ENCODE data around the gene LRBA.
"Not testable (repeated sequence)": the region's sequence is repeated elsewhere in the genome, so short reads cannot be mapped to it uniquely, and the experiment has no call there.

LRBA gene

DNA sequence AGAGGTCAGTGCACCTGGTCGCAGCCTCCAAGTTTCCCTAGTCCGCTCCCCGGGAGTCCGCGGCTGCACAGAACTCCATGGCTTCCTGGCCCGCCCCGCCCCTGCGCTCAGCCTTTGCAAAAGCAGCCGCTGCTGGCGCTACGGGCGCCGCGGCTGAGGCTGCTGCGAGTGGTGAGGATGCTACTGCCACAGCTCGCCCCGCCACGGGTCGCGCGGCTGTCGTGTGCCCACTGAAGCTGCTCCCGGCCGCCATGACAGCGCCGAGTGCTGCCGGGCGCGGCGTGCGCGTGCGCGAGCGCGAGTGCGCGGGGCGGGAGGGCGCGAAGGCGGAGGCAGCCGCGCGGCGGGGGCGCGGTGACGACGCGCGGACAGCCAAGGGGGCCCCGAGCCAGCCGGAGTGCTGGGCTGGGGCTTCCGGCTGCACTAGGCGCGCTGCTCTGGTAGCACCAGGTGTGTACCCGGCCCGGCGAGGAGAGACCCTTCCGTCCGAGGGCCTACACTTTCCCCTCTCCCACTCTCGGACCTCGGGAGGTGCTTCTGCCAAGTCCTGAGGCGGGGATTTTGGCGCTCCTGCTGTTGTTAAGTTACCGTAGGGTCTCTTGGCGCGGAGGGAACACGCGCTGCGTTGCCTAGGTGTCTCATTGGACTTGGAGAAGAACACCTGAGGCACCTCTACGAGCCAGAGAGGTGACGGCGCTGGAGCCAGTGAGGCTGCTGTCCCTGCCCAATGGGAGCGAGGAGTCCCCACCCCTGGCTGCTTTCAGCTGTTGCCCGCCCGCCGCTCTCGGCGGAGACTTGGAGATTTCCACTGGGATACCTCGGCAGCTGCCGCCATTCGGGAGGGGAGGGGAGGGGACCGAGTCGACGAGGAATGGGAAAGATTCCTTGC is 619 bp upstream of the LRBA start:
- DNase-seq (ENCODE audit: low read depth in 2 of 2, low spot score in 1 of 2), result peak; percentile 43 to 58

DNA sequence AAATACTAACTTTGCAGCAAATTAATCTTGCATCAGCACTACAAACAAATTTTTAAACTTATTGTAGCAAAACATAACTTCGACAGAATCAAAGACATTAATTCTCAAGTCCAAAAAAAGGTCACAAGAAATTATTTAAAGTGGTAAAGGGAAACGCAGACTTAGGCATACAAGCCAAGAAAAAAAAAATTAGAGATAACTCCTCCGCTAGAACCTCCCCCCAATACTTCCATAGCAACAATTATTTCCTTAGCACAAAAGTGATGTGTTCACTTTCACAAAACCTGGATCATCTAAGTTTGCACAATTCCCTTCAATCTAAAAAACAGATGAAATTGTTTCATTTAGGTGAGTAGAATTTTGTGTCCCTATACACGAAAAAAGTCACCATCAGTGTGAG is 1.1 kb downstream of the LRBA start:
- DNase-seq (ENCODE audit: low read depth in 2 of 2, low spot score in 1 of 2), result no peak

DNA sequence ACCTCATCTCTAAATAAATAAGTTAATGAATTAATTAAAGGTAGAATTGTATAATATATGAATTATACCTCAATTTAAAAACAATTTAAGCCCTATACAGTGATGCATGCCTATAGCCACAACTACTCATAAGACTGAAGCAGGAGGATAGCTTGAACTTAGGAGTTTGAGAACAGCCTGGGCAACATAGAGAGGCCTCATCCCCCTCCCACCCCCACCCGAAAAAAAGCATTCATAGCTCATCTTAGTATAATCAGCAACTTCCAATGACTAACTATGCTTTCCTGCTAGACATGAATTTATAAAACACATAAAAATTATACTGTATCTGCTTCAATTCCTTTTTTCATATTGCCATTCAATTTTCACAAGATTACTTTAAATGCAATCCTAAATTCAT is 1.6 kb downstream of the LRBA start:
- no peak for DNase-seq (ENCODE audit: low read depth in 2 of 2, low spot score in 1 of 2)

DNA sequence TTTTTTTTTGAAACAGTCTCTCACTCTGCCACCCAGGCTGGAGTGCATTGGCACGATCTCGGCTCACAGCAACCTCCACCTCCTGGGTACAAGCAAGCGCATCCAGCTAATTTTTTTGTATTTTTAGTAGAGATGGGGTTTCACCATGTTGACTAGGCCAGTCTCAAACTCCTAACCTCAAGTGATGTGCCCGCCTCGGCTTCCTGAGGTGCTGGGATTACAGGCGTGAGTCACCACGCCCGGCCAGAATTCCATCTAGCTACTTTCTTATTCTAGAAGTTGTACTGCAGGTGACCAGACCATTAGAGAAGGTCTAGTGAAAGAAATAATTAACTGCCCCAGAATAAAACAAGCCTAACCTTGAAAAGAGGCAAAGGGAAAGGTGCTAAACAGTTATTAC is 2.3 kb downstream of the LRBA start:
- DNase-seq (ENCODE audit: low read depth in 2 of 2, low spot score in 1 of 2), result no peak

DNA sequence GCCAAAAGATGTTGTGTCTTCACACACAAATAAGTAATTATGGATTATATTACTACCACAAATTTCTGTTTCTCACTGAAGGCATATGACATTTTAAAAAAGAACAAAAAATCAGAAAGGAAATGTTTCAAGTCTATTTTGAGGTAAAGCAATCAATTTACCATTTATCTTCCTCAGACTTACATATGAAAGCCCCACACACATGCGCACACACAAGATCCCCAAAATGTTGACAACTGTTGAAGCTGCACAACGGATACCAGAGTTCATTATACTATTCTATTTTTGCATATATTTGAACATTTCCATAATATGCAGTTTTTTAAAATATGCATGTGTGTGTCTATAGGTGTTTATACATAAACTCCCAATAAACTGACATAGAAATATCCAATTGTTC is 2.7 kb downstream of the LRBA start:
- DNase-seq (ENCODE audit: low read depth in 2 of 2, low spot score in 1 of 2), result no peak

DNA sequence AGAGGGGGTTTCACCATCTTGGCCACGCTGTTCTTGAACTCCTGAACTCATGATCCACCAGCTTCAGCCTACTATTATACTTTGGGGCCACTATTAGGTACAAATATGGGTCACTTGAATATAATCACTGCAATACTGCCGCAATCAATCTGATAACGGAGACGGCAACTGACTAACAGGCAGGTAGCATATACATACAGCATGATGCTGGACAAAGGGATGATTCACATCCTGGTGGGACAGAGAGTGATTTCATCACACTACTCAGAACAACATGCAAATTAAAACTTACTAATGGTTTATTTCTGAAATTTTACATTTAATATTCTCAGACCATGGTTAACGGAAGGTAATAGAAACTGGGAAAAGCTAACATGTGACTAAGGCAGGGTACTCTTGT is 10.9 kb downstream of the LRBA start:
- no peak for DNase-seq (ENCODE audit: low read depth in 2 of 2, low spot score in 1 of 2)

DNA sequence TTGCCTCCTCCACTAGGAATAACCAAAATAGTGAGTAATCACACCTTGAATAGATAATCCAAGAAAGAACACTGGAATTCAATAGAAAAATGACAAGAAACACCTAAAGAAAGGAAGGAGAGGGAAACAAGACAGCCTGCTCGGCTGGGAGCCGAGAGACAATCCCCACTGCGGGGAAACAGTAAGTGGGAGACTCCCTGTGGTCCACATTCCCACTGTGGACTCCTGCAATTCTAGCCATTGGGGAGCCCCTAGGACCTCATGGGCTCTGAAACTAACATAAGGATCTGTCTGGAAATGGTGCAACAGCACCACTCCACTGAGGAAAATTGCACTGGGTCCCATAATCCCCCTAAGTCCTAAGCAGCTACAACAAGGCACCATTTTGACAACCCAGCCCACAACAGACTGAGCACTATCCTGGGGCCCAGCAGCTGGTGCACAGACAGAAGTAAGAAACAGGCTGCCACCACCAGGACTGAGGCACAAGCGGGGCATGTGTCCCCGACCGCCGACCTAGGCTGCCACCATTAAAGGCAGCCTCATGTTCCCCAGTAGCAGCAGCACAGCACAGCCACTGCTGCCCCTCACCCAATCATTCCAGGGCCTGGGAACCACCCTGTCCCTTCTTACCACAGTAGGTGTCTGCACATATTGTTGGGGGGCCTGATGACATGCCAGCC is 14.2 kb downstream of the LRBA start:
- no peak for DNase-seq (ENCODE audit: low read depth in 2 of 2, low spot score in 1 of 2)

DNA sequence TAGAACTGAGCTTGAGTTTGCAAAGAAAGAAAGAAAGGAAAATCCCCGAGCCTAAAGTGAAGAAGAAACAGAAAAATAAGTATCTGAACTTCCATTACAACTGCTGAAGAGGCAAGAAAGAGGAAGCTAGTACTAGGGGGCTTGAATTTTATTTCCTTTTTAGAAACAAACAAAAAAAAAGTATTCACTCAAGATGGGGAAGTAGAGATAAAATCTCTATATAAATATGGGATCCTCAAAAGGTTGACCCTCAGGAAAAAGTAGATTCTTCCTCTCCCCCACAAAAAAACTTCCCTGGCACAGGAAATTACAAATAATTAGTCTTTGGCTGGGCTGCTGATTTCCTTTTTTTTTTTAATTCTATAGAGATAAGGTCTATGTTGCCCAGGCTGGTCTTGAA is 16.0 kb downstream of the LRBA start:
- no peak for DNase-seq (ENCODE audit: low read depth in 2 of 2, low spot score in 1 of 2)

DNA sequence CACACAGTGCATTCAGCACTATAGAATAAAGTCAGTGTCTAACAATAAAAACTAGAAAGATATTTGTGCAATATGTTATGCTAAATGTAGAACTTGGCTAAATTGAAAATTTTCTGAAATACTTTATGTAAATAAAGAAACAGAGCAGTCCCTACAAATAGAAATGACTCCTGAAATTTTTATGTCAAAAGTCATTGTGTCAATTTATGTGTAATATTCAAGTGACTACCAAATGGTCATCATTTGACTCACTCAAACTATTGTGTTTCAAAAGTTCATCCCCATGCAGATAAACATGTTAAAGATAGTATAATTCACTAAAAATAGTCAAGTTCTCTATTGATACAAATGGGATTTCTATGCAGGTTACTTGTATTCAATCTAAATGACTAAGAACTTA is 17.9 kb downstream of the LRBA start:
- DNase-seq (ENCODE audit: low read depth in 2 of 2, low spot score in 1 of 2), result no peak

DNA sequence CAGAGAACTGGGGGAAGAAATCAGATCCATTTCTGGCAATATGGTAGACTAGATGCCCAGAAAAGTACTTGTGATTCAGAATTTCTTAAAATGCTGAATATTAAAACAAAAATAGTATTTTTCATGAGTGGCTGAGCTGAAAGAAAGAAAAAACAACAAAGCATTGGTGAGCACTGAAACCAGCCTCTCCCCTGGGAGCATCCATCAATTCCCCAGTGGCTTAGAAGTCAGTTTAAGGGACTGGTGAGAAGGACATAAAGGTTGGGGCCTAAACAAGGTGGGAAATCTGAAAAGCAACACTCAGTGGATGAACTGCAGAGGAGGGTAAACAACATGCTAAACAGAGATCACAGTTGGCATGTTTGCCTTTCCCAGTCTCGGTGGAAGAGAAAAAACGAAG is 20.4 kb downstream of the LRBA start:
- DNase-seq (ENCODE audit: low read depth in 2 of 2, low spot score in 1 of 2), result no peak

DNA sequence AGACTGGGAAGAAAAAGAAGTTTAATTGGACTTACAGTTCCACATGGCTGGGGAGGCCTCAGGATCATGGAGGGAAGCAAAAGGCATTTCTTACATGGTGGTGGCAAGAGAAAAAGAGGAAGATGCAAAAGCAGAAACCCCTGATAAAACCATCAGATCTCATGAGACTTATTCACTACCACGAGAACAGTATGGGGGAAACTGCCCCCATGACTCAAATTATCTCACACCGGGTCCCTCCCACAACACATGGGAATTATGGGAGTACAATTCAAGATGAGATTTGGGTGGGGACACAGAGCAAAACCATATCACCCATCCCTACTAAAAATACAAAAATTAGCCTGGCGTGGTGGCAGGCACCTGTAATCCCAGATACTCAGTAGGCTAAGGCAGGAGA is 21.5 kb downstream of the LRBA start:
- DNase-seq (ENCODE audit: low read depth in 2 of 2, low spot score in 1 of 2), result not testable (repeated sequence)

DNA sequence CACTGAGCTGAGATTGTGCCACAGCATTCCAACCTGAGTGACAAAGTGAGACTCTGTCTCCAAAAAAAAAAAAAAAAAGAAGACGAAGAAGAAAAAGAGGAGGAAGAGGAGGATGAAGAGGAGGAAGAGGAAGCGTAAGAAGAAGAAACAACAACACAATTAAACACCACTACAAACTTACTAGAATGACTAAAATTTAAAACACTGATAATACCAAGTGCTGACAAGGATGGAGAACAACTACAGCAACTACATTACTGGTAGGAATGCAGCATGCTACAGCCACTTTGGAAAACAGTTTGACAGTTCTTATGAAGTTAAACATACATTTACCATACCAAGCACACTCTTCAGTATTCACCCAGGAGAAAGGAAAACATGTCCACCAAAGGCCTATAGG is 24.1 kb downstream of the LRBA start:
- DNase-seq (ENCODE audit: low read depth in 2 of 2, low spot score in 1 of 2), result no peak

DNA sequence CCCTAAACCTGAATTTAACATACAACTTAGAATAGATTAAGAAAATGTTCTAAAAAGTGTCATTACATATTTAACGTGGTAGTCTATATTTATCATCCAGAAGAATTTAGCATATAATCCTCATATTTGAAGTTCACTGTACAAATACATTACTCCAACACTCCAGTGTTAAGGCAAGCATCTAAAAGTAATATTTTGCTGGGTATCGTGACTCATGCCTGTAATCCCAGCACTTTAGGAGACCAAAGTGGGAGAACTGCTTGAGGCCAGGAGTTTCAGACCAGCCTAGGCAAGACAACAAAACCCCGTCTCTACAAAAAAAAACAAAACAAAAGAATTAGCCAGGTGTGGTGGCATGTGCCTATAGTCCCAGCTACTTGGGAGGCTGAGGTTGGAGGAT is 24.8 kb downstream of the LRBA start:
- DNase-seq (ENCODE audit: low read depth in 2 of 2, low spot score in 1 of 2), result no peak

DNA sequence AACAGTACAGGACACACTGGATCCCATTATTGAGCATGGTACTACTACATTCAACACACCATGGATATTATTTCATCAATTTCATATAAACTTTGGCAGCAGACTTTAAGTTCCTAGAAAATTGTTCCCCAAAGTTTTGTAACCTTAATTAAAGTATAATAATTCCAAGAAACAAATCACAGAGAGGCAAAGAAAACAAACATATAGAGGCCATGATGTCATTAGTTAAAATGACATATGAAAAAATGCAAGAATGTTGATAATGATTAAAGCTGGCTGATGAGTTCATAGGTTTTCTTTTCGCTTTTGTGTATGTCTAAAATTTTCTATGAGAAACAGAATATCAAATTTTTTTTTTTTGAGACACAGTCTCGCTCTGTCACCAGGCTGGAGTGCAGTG is 26.8 kb downstream of the LRBA start:
- DNase-seq (ENCODE audit: low read depth in 2 of 2, low spot score in 1 of 2), result no peak

DNA sequence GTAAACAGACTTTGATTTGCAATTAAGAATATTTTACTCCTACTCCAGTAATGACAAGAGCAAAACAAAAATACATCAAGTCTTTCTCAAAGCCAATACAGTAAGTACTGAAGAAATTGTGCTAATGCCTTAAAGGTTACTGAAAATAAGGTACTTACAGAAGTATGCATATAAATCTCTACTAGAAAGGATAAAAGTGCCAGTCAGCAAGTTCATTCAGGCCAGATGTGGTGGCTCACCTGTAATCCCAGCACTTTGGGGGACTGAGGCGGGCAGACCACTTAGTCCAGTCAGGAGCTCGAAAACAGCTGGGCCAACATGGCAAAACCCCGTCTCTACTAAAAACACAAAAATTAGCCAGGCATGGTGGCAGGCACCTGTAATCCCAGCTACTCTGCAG is 27.9 kb downstream of the LRBA start:
- no peak for DNase-seq (ENCODE audit: low read depth in 2 of 2, low spot score in 1 of 2)

DNA sequence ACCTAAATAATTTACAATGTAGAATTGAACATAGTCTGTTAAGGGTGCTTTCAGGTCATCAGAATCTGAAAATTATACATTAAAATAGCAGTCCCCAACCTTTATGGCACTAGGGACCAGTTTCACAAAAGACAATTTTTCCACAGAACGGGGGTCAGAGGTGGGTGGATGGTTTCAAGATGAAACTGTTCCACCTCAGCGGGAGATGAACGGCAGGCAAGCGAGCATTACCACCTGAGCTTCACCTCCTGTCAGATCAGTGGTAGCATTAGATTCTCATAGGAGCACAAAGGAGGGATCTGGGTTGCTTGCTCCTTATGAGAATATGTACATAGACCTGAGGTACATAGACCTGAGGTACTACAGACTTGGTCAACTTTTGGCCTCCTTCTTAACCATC is 29.0 kb downstream of the LRBA start:
- DNase-seq (ENCODE audit: low read depth in 2 of 2, low spot score in 1 of 2), result no peak

DNA sequence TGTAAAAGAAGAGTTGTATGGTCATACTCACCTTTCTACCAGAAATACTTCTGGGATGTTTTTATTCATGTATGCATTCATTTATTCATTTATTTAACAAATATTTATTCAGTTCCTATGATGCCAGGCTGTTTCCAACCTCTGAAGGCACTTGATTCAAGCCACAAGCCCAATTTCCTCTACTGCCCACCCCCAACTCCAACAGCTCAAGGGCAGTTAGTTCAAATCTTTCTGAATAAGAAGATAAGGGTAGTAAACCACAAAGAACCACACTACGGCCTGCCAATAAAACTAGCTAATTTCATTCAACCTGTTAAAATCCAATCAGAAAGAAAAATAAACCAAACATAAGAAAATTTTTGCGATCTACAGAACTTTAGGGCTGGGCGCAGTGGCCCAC is 31.2 kb downstream of the LRBA start:
- DNase-seq (ENCODE audit: low read depth in 2 of 2, low spot score in 1 of 2), result no peak

DNA sequence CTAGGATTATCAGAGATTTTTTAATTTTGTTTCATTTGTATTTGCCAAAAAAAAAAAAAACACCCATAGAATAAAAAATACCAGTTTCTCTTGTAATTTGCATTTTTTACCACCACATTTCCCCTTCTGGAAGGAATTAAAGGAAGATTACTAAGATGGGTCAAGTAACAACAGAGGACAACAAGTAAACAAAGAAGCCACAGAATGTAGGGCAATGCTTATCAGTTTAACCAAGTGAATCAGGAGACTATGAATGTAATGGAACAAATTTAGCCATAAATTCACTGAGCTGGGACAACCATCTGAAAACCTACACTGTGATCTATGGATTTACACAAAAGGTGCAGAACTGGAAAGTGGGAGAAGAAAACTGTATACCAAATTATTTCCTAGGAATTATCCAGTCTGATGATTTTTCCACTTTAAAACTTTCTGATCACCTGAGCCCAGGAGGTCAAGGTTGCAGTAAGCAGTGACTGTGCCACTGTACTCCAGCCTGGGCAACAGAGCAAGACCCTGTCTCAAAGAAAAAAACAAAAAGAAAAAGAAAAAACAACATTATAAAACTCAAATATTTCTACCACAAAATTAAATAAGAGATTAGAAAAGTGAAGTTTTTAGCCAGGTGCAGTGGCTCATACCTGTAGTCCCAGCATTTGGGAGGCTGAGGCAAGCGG is 32.4 kb downstream of the LRBA start:
- DNase-seq (ENCODE audit: low read depth in 2 of 2, low spot score in 1 of 2), result no peak

DNA sequence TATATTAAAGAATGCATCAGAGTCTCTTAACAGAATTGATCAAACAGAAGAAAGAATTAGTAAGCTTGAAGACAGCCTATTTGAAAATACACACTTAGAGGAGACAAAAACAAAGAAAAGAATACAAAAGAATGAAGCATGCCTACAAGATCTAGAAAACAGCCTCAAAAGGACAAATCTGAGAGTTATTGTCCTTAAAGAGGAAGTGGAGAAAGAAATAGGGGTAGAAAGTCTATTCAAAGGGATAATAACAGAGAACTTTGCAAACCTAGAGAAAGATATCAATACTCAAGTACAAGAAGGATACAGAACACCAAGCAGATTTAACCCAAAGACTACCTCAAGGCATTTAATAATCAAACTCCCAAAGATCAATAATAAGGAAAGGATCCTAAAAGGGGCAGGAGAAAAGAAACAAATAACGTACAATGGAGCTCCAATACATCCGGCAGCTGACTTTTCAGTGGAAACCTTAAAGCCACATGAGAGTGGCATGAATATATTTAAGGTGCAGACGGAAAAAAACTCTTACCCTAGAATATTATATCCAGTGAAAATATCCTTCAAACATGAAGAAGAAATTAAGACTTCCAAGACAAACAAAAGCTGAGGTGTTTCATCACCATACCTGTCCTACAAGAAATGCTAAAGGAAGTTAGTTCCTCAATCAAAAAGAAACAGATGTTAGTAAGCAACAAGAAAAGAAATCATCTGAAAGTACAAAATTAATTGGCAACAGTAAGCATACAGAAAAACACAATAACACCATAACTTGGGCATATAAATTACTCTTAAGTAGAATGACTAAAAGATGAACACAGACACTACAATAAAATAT is 36.1 kb downstream of the LRBA start:
- no peak for DNase-seq (ENCODE audit: low read depth in 2 of 2, low spot score in 1 of 2)

DNA sequence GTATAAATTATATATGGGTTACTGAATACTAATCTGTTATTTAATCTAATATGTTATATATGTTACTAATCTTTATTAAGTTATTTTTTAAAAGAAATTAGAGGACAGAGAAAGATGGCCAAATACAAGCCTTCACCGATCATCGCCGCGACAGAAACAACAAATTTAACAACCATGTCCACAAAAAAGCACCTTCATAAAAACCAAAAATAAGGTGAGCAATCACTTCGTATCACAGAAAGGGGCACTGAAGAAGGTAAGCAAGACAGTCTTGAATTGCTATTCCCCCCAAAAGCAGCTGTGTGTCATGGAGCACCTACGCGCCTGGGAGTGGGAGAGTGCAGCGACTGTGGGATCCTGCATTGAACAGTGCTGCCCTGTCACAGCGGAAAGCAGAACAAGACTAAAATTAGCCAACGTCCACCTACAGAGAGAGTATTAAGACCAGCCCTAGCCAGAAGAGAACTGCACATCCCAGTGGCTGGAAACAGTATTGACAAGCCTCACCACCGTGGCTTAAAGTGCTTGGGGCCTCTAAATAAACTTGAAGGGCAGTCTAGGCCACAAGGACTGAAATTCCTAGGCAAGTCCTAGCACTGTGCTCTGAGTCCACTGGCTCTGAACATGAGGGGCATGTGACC is 38.5 kb downstream of the LRBA start:
- DNase-seq (ENCODE audit: low read depth in 2 of 2, low spot score in 1 of 2), result no peak

DNA sequence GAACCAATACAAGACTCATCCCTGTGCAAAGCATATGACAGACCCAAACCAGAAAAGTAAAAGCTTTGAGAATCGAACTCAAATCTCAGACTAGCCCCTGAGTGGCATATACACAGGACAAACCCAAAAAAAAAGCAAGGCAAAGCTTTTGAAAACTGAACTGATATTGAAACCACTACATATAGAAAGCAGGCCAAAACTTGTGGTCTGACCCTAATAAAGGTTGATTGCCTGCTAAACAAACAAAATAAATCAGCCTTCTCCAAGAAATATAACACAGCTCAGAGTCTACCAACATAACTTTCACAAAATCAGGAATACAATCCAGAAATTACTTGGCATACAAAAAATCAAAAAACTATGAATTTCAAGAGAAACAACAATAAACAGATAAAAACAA is 40.3 kb downstream of the LRBA start:
- DNase-seq (ENCODE audit: low read depth in 2 of 2, low spot score in 1 of 2), result no peak
